ENCODE results near the gene DLG5.

Gene DLG5

GRCh38 chr10:77892761-77893160 lies 33.8 kb downstream of the DLG5 start:
- no peak for TF ChIP-seq CTCF (IDR thresholded peaks at IDR 0.05)

GRCh38 chr10:77892021-77892739 lies 34.4 kb downstream of the DLG5 start:
- TF ChIP-seq CTCF (IDR thresholded peaks at IDR 0.05): no peak

GRCh38 chr10:77890097-77890496 lies 36.5 kb downstream of the DLG5 start:
- no peak for TF ChIP-seq CTCF (IDR thresholded peaks at IDR 0.05)

GRCh38 chr10:77889277-77889903 lies 37.2 kb downstream of the DLG5 start:
- TF ChIP-seq CTCF (IDR thresholded peaks at IDR 0.05): no peak

GRCh38 chr10:77888356-77888703 lies 38.2 kb downstream of the DLG5 start:
- TF ChIP-seq CTCF (IDR thresholded peaks at IDR 0.05): no peak

- no peak for TF ChIP-seq CTCF (IDR thresholded peaks at IDR 0.05)
Measured at GRCh38 chr10:77887631-77888355, 38.8 kb downstream of the DLG5 start.

GRCh38 chr10:77886795-77887355 lies 39.7 kb downstream of the DLG5 start:
- no peak for TF ChIP-seq CTCF (IDR thresholded peaks at IDR 0.05)
